ENCODE results near the gene INPP5J. TPM values are rescaled to one million over a fixed set of nuclear protein-coding genes. Genes with fewer than 3 reads are reported as not detected.
A peak's percentile ranks its signal among the peaks of the same experiment; 100 is the strongest.

INPP5J gene
- total and polyA plus RNA-seq, 12 donors: 7.9 to 31.7 (median 16.9) TPM

DNA sequence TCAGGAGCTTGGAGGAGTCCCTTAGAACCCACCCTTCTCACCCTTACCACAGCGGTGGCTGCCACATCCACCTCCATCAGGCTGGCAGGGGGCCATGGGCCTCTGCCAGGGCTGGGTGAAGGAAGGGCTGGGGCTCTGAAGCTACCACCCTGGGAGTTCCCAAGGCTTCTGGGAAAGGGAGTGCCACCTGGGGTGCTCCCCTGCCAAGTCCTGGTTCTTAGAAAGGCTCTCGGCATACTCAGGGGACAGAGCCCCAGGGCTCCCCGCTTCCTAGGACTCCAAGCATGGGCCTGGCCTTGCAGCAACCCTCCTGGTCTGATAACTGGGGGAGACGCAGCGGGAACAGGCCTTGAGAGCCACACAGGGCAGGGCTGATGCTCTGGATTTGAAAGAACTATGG is 18.0 kb downstream of the INPP5J start:
- ATAC-seq: peak in 3 of 8 donors; percentile 13 to 33 (median 20)
- Histone ChIP-seq H3K4me3 (no peak overlapping the region), H3K27me3 (peaks cover 0 to 19% (median 5%) of the 10 kb centered on the region in 7 donors), H3K27ac (no peak overlapping the region), H3K9me3 (peaks cover 0 to 4% (median 0%) of the 10 kb centered on the region in 11 donors), H3K36me3 (no peaks in the 10 kb centered on the region), H3K4me1 (peaks cover 0 to 13% (median 0%) of the 10 kb centered on the region in 9 donors)
- intact Hi-C loops (cut with DNase I): loop anchor here in 6 of 10 donors (5.0 to 10.0 kb wide), 5 partner anchors 46 to 506 kb away; partner anchors contain the start of gene SLC35E4 (in 1 of the 6)
- 78 to 82% methylated on average over 5 of the region's 5 CpGs for WGBS, 2 donors
- DNase-seq: no peak
- TF ChIP-seq CTCF (IDR thresholded peaks at IDR 0.05): no peak

DNA sequence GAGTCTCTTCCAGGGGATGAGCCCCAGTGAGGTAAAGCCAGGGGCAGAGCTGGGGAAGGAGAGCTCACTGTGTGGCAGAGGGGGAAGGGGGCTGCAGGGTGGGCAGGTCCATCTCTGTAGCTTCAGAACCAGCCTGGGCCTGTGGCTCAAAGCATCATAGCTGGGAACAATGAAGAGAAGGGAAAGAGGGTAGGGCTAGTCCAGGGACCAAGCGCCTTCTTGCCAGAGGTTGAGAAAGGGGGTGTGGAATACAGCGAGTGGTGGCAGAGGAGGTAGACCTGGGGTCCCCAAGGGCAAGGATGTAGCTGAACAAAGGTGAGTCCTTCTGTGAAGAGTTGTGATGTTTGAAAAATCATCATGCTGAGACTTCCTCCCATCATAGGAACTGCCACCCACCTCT is 18.8 kb downstream of the INPP5J start:
- no peak overlapping the region for H3K27ac ChIP-seq
- DNase-seq: no peak
- no peak for TF ChIP-seq CTCF (IDR thresholded peaks at IDR 0.05)
- H3K4me3 ChIP-seq: no peak overlapping the region
- peaks cover 0 to 13% (median 0%) of the 10 kb centered on the region in 9 donors for H3K4me1 ChIP-seq
- peaks cover 0 to 6% (median 0%) of the 10 kb centered on the region in 11 donors for H3K9me3 ChIP-seq
- peaks cover 0 to 19% (median 5%) of the 10 kb centered on the region in 7 donors for H3K27me3 ChIP-seq
- no peak for ATAC-seq
- H3K36me3 ChIP-seq: no peaks in the 10 kb centered on the region
- whole genome bisulfite sequencing, 2 donors: 91 to 93% methylated on average over 2 of the region's 2 CpGs
- intact Hi-C loops (cut with DNase I): loop anchor here in 6 of 10 donors (5.0 to 10.0 kb wide), 5 partner anchors 47 to 507 kb away; partner anchors contain the start of gene SLC35E4 (in 1 of the 6)

GRCh38 chr22:31142285-31142684 is 19.5 kb downstream of the INPP5J start:
- no peak for TF ChIP-seq CTCF (IDR thresholded peaks at IDR 0.05)
- H3K27ac ChIP-seq: no peak overlapping the region
- intact Hi-C loops (cut with DNase I): loop anchor here in 6 of 10 donors (5.0 to 10.0 kb wide), 5 partner anchors 47 to 507 kb away; partner anchors contain the start of gene SLC35E4 (in 1 of the 6)
- peaks cover 0 to 14% (median 0%) of the 10 kb centered on the region in 11 donors for H3K9me3 ChIP-seq
- DNase-seq (no peak), ATAC-seq (no peak)
- peaks cover 0 to 13% (median 0%) of the 10 kb centered on the region in 9 donors for H3K4me1 ChIP-seq
- peaks cover 0 to 19% (median 5%) of the 10 kb centered on the region in 7 donors for H3K27me3 ChIP-seq
- no peaks in the 10 kb centered on the region for H3K36me3 ChIP-seq
- H3K4me3 ChIP-seq: no peak overlapping the region
- 93 to 94% methylated on average over 4 of the region's 4 CpGs for WGBS, 2 donors

GRCh38 chr22:31143038-31143437 is 20.3 kb downstream of the INPP5J start:
- 51 to 67% methylated on average over 3 of the region's 3 CpGs for WGBS, 2 donors
- peak in 3 of 8 donors; percentile 9 to 23 (median 18) for ATAC-seq

More at GRCh38 chr22:31143038-31143437, 20.3 kb downstream of the INPP5J start:
- intact Hi-C loops (cut with DNase I): loop anchor here in 6 of 10 donors (5.0 to 10.0 kb wide), 5 partner anchors 48 to 508 kb away; partner anchors contain the start of gene SLC35E4 (in 1 of the 6)
- TF ChIP-seq CTCF (IDR thresholded peaks at IDR 0.05): no peak
- Histone ChIP-seq H3K27ac (no peak overlapping the region), H3K4me1 (peaks cover 0 to 17% (median under 1%) of the 10 kb centered on the region in 9 donors), H3K27me3 (peaks cover 0 to 18% (median 5%) of the 10 kb centered on the region in 7 donors), H3K36me3 (no peaks in the 10 kb centered on the region), H3K4me3 (no peak overlapping the region), H3K9me3 (peaks cover 0 to 15% (median 0%) of the 10 kb centered on the region in 11 donors)
- DNase-seq: no peak

All from heart right ventricle (tissue), 16 donors.